Mesenchymal stem cell (in vitro differentiated cells and primary cell): Measurements from ENCODE around the gene SCD.

Experiments used
- DNase-seq: peaks from one replicate; pipeline ENCODE4 v3.0.0-alpha.2; 2013
- H2AFZ ChIP-seq: one replicate; pipeline ENCODE4 v1.6.1; 2013; ENCODE audit warnings: low read depth, mild to moderate bottlenecking, control low read depth, inconsistent platforms, low read length, moderate library complexity
- H2AK5ac ChIP-seq: 2 replicates; pipeline ENCODE4 v1.6.1; 2013; ENCODE audit warnings: low read length, moderate library complexity, mild to moderate bottlenecking, inconsistent platforms; ENCODE audit not compliant: severe bottlenecking
- H2BK120ac ChIP-seq: one replicate; pipeline ENCODE4 v1.6.1; 2013; ENCODE audit warnings: low read depth, mild to moderate bottlenecking, inconsistent platforms, low read length, moderate library complexity
- H2BK12ac ChIP-seq, 2 experiments: one replicate each; pipeline ENCODE4 v1.6.1; 2013; ENCODE audit warnings: inconsistent platforms in 2 of 2, low read length in 2 of 2, mild to moderate bottlenecking in 2 of 2, moderate library complexity in 2 of 2, control low read depth in 1 of 2
- H2BK15ac ChIP-seq: one replicate; pipeline ENCODE4 v1.6.1; 2013; ENCODE audit warnings: mild to moderate bottlenecking, low read depth, inconsistent platforms; ENCODE audit not compliant: poor library complexity, severe bottlenecking
- H2BK5ac ChIP-seq: 2 replicates; pipeline ENCODE4 v1.6.1; 2013; ENCODE audit warnings: low read depth, mild to moderate bottlenecking, low read length, control low read depth, inconsistent platforms; ENCODE audit not compliant: poor library complexity, severe bottlenecking
- H3K14ac ChIP-seq, 2 experiments: one replicate each; pipeline ENCODE4 v1.6.1; 2013; ENCODE audit warnings: inconsistent platforms in 2 of 2, low read length in 2 of 2, control low read depth in 1 of 2, mild to moderate bottlenecking in 1 of 2, moderate library complexity in 1 of 2
- H3K18ac ChIP-seq, 2 experiments: one replicate each; pipeline ENCODE4 v1.6.1; 2013; ENCODE audit warnings: inconsistent platforms in 2 of 2, low read length in 2 of 2, control low read depth in 1 of 2, low read depth in 1 of 2, mild to moderate bottlenecking in 1 of 2
- H3K23ac ChIP-seq, 2 experiments: one replicate each; pipeline ENCODE4 v1.6.1; 2013; ENCODE audit warnings: inconsistent platforms in 2 of 2, low read length in 2 of 2, mild to moderate bottlenecking in 2 of 2, moderate library complexity in 2 of 2, control low read depth in 1 of 2
- H3K27ac ChIP-seq: 2 replicates; pipeline ENCODE4 v1.5.1; 2013; ENCODE audit warnings: mild to moderate bottlenecking, moderate library complexity, low read length, control low read depth, inconsistent platforms; ENCODE audit not compliant: poor library complexity, severe bottlenecking
- H3K27me3 ChIP-seq, 2 experiments: 2 replicates each; pipeline versions ENCODE4 v1.6.1 to v1.7.0; 2013; ENCODE audit warnings: low read length in 2 of 2, mild to moderate bottlenecking in 2 of 2, moderate library complexity in 2 of 2, control low read depth in 1 of 2, inconsistent platforms in 1 of 2; ENCODE audit not compliant: control insufficient read depth in 1 of 2, insufficient read depth in 1 of 2
- H3K36me3 ChIP-seq, 2 experiments: 2 replicates each; pipeline versions ENCODE4 v1.6.1 to v1.7.0; 2013; ENCODE audit warnings: low read length in 2 of 2, control low read depth in 1 of 2, inconsistent platforms in 1 of 2, low read depth in 1 of 2, mild to moderate bottlenecking in 1 of 2; ENCODE audit not compliant: insufficient read depth in 2 of 2, control insufficient read depth in 1 of 2
- H3K4ac ChIP-seq, 2 experiments: one replicate each; pipeline ENCODE4 v1.6.1; 2013; ENCODE audit warnings: inconsistent platforms in 2 of 2, low read length in 2 of 2, mild to moderate bottlenecking in 2 of 2, moderate library complexity in 2 of 2, control low read depth in 1 of 2, low read depth in 1 of 2
- H3K4me1 ChIP-seq: 2 replicates; pipeline ENCODE4 v1.6.1; 2013; ENCODE audit warnings: low read depth, low read length, control low read depth; ENCODE audit not compliant: control insufficient read depth, insufficient read depth
- H3K4me2 ChIP-seq: 2 replicates; pipeline ENCODE4 v1.6.1; 2013; ENCODE audit warnings: low read length, mild to moderate bottlenecking, inconsistent platforms; ENCODE audit not compliant: poor library complexity, severe bottlenecking
- H3K4me3 ChIP-seq, 2 experiments: 2 replicates each; pipeline versions ENCODE4 v1.5.1 to v1.7.0; 2013; ENCODE audit warnings: low read length in 2 of 2, mild to moderate bottlenecking in 2 of 2, control low read depth in 1 of 2, low read depth in 1 of 2; ENCODE audit not compliant: insufficient read depth in 1 of 2
- H3K79me1 ChIP-seq: replicated peaks from 2 replicates; pipeline ENCODE4 v1.6.1; 2013; ENCODE audit warnings: mild to moderate bottlenecking, control low read depth, low read length, inconsistent platforms; ENCODE audit not compliant: poor library complexity, severe bottlenecking
- H3K9ac ChIP-seq: 2 replicates; pipeline ENCODE4 v1.7.0; 2013; ENCODE audit warnings: mild to moderate bottlenecking, low read length, moderate library complexity
- H3K9me3 ChIP-seq: 2 replicates; pipeline ENCODE4 v1.7.0; 2013; ENCODE audit warnings: mild to moderate bottlenecking, low read length; ENCODE audit not compliant: control insufficient read depth
- H4K8ac ChIP-seq: one replicate; pipeline ENCODE4 v1.6.1; 2013; ENCODE audit warnings: inconsistent platforms, mild to moderate bottlenecking, low read length, moderate library complexity
- H4K91ac ChIP-seq: one replicate; pipeline ENCODE4 v1.6.1; 2013; ENCODE audit warnings: mild to moderate bottlenecking, low read length, inconsistent platforms
- WGBS: methylation state at CpG from one replicate; pipeline ENCODE4 v1.1.7; 2013; ENCODE audit warnings: mixed read lengths; 5-methylcytosine and 5-hydroxymethylcytosine counted together

The SCD gene

GRCh38 chr10:100348389-100348927, 1.4 kb downstream of the SCD start:
- peak overlapping the region; percentile 88 for H3K9ac ChIP-seq
- H2BK120ac ChIP-seq: no peak overlapping the region
- peak overlapping the region in 1 of 2 experiments; percentile 55 for H3K14ac ChIP-seq
- H3K4me1 ChIP-seq: peaks cover 23% of the 10 kb centered on the region
- H3K27ac ChIP-seq: no peak overlapping the region
- no peaks in the 10 kb centered on the region for H3K27me3 ChIP-seq
- H3K36me3 ChIP-seq: peaks cover 25 to 53% of the 10 kb centered on the region in 2 experiments
- H2BK12ac ChIP-seq: no peak overlapping the region
- no peaks in the 10 kb centered on the region for H3K9me3 ChIP-seq
- no peak overlapping the region for H2BK15ac ChIP-seq
- no peak overlapping the region for H4K91ac ChIP-seq
- H2AFZ ChIP-seq: no peak overlapping the region
- peak overlapping the region; percentile 60 to 70 for H3K18ac ChIP-seq
- DNase-seq: no peak
- no peak overlapping the region for H4K8ac ChIP-seq
- WGBS: 28% methylated on average over 3 of the region's 3 CpGs
- H2BK5ac ChIP-seq: no peak overlapping the region
- peak overlapping the region in 1 of 2 experiments; percentile 88 for H3K4me3 ChIP-seq
- H3K23ac ChIP-seq: no peak overlapping the region
- no peak overlapping the region for H3K4ac ChIP-seq
- no peak overlapping the region for H2AK5ac ChIP-seq
- H3K79me1 ChIP-seq: peaks cover 29% of the 10 kb centered on the region
- peak overlapping the region; percentile 83 for H3K4me2 ChIP-seq

GRCh38 chr10:100349087-100349486, 2.1 kb downstream of the SCD start:
- Histone ChIP-seq H2BK12ac (no peak overlapping the region), H3K36me3 (peaks cover 29 to 59% of the 10 kb centered on the region in 2 experiments), H3K4me1 (peaks cover 23% of the 10 kb centered on the region), H2BK15ac (no peak overlapping the region), H3K79me1 (peaks cover 33% of the 10 kb centered on the region), H3K9ac (peak overlapping the region; percentile 88), H3K4ac (no peak overlapping the region), H3K27me3 (no peaks in the 10 kb centered on the region), H3K4me3 (peak overlapping the region in 1 of 2 experiments; percentile 88), H2AK5ac (no peak overlapping the region), H3K23ac (no peak overlapping the region), H3K18ac (no peak overlapping the region), H4K91ac (no peak overlapping the region), H3K14ac (peak overlapping the region in 1 of 2 experiments; percentile 96), H2BK120ac (no peak overlapping the region), H3K4me2 (peak overlapping the region; percentile 7), H3K27ac (no peak overlapping the region), H3K9me3 (no peaks in the 10 kb centered on the region), H2AFZ (no peak overlapping the region), H4K8ac (no peak overlapping the region), H2BK5ac (no peak overlapping the region)
- WGBS: 35% methylated on average over 5 of the region's 5 CpGs
- no peak for DNase-seq

- Histone ChIP-seq H4K91ac (no peak overlapping the region), H4K8ac (no peak overlapping the region), H3K9me3 (no peaks in the 10 kb centered on the region), H3K23ac (no peak overlapping the region), H3K4me2 (no peak overlapping the region), H3K4me1 (peaks cover 23% of the 10 kb centered on the region), H2BK15ac (no peak overlapping the region), H3K4ac (no peak overlapping the region), H2BK120ac (no peak overlapping the region), H3K18ac (peak overlapping the region in 1 of 2 experiments; percentile 21), H3K36me3 (peaks cover 33 to 65% of the 10 kb centered on the region in 2 experiments), H2BK5ac (no peak overlapping the region), H3K27me3 (no peaks in the 10 kb centered on the region), H3K14ac (no peak overlapping the region), H3K9ac (peak overlapping the region; percentile 88), H2AK5ac (no peak overlapping the region), H3K79me1 (peaks cover 37% of the 10 kb centered on the region), H3K27ac (no peak overlapping the region), H3K4me3 (peak overlapping the region in 1 of 2 experiments; percentile 88), H2AFZ (no peak overlapping the region), H2BK12ac (no peak overlapping the region)
- 69% methylated on average over 2 of the region's 3 CpGs for WGBS
- no peak for DNase-seq
These were observed 2.6 kb downstream of the SCD start for GRCh38 chr10:100349672-100350071.

GRCh38 chr10:100350914-100351485, 4.0 kb downstream of the SCD start:
- no peak overlapping the region for H2BK120ac ChIP-seq
- no peak overlapping the region for H3K18ac ChIP-seq
- H3K23ac ChIP-seq: peak overlapping the region in 1 of 2 experiments; percentile 53
- peak overlapping the region in 1 of 2 experiments; percentile 88 for H3K4me3 ChIP-seq
- peak overlapping the region in 1 of 2 experiments; percentile 23 for H3K14ac ChIP-seq
- no peak overlapping the region for H2AK5ac ChIP-seq
- no peak overlapping the region for H2BK15ac ChIP-seq
- no peak overlapping the region for H2BK12ac ChIP-seq
- no peak overlapping the region for H4K8ac ChIP-seq
- H3K27me3 ChIP-seq: no peaks in the 10 kb centered on the region
- no peak for DNase-seq
- no peak overlapping the region for H4K91ac ChIP-seq
- peaks cover 19% of the 10 kb centered on the region for H3K4me1 ChIP-seq
- peak overlapping the region; percentile 26 for H3K9ac ChIP-seq
- H3K79me1 ChIP-seq: peaks cover 37% of the 10 kb centered on the region
- H3K9me3 ChIP-seq: no peaks in the 10 kb centered on the region
- no peak overlapping the region for H3K4me2 ChIP-seq
- no peak overlapping the region for H2AFZ ChIP-seq
- H3K27ac ChIP-seq: no peak overlapping the region
- no peak overlapping the region for H2BK5ac ChIP-seq
- WGBS: 90% methylated on average over 5 of the region's 5 CpGs
- H3K36me3 ChIP-seq: peaks cover 41 to 79% of the 10 kb centered on the region in 2 experiments
- H3K4ac ChIP-seq: peak overlapping the region in 1 of 2 experiments; percentile 41
